ENCODE results near the gene ZBTB2.

ZBTB2 gene

DNA sequence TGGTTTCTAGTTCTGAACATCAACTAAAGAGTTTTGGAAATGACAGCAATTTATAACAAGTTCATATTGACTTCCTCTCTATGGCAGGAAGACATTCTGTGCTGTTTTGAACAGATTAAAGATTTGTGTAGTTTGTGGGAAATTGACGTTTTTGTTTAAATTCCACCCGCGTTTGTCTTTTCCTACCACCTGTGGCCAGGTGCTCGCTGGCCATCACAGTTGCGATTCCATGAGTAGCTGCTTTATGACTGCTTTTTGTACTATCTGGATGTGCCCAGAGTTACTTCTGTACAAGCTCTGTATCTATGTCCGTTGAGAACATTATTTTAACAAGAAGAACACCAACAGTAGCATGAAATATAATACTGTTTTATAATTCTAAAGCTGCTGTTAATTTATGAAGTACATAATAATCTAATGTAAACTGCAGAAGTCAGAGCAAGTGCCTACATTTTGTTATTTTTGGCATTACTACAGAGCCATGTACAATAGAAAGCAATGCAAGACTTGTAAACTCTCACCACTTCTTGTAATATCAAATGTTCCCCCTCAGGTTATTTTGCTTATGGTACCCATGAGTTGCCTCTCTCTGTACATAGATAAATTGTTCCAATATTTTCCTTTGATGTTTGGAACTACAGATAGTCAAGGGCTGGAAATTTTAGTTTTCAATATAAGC, 33.5 kb downstream of the ZBTB2 start (continued):
- no peak for TF ChIP-seq ZBTB7A (tag by site-specific recombination; IDR thresholded peaks at IDR 0.05; ENCODE audit: low read depth)
- no peak for TF ChIP-seq YY1 (tag by site-specific recombination; IDR thresholded peaks at IDR 0.05)
- no peak for TF ChIP-seq KLF16 (tag by site-specific recombination; IDR thresholded peaks at IDR 0.05)
- TF ChIP-seq SP2 (tag by site-specific recombination; IDR thresholded peaks at IDR 0.05): peak; percentile 17; the same call in 1 of the 2 replicates
- TF ChIP-seq MYNN (tag by site-specific recombination; IDR thresholded peaks at IDR 0.05; ENCODE audit: borderline replicate concordance): no peak
- TF ChIP-seq ZNF433 (tag by site-specific recombination; IDR thresholded peaks at IDR 0.05; ENCODE audit: low read depth): no peak
- TF ChIP-seq ZNF530 (tag by site-specific recombination; IDR thresholded peaks at IDR 0.05; ENCODE audit: low read depth): no peak
- no peak for TF ChIP-seq ZBTB48 (tag by site-specific recombination; IDR thresholded peaks at IDR 0.05)
- TF ChIP-seq, protein P1, sequence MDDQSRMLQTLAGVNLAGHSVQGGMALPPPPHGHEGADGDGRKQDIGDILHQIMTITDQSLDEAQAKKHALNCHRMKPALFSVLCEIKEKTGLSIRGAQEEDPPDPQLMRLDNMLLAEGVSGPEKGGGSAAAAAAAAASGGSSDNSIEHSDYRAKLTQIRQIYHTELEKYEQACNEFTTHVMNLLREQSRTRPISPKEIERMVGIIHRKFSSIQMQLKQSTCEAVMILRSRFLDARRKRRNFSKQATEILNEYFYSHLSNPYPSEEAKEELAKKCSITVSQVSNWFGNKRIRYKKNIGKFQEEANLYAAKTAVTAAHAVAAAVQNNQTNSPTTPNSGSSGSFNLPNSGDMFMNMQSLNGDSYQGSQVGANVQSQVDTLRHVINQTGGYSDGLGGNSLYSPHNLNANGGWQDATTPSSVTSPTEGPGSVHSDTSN (CRISPR knock-in tag; IDR thresholded peaks at IDR 0.05): no peak
- no peak for TF ChIP-seq ZNF37A (tag by site-specific recombination; IDR thresholded peaks at IDR 0.05)
- TF ChIP-seq ZNF830 (tag by site-specific recombination; IDR thresholded peaks at IDR 0.05; ENCODE audit: low read depth): no peak
- TF ChIP-seq ZNF157 (tag by site-specific recombination; IDR thresholded peaks at IDR 0.05): no peak
- TF ChIP-seq, protein P2, sequence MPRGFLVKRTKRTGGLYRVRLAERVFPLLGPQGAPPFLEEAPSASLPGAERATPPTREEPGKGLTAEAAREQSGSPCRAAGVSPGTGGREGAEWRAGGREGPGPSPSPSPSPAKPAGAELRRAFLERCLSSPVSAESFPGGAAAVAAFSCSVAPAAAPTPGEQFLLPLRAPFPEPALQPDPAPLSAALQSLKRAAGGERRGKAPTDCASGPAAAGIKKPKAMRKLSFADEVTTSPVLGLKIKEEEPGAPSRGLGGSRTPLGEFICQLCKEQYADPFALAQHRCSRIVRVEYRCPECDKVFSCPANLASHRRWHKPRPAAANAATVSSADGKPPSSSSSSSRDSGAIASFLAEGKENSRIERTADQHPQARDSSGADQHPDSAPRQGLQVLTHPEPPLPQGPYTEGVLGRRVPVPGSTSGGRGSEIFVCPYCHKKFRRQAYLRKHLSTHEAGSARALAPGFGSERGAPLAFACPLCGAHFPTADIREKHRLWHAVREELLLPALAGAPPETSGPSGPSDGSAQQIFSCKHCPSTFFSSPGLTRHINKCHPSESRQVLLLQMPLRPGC (tag by site-specific recombination; IDR thresholded peaks at IDR 0.05): peak; percentile 82
- TF ChIP-seq, protein P3, sequence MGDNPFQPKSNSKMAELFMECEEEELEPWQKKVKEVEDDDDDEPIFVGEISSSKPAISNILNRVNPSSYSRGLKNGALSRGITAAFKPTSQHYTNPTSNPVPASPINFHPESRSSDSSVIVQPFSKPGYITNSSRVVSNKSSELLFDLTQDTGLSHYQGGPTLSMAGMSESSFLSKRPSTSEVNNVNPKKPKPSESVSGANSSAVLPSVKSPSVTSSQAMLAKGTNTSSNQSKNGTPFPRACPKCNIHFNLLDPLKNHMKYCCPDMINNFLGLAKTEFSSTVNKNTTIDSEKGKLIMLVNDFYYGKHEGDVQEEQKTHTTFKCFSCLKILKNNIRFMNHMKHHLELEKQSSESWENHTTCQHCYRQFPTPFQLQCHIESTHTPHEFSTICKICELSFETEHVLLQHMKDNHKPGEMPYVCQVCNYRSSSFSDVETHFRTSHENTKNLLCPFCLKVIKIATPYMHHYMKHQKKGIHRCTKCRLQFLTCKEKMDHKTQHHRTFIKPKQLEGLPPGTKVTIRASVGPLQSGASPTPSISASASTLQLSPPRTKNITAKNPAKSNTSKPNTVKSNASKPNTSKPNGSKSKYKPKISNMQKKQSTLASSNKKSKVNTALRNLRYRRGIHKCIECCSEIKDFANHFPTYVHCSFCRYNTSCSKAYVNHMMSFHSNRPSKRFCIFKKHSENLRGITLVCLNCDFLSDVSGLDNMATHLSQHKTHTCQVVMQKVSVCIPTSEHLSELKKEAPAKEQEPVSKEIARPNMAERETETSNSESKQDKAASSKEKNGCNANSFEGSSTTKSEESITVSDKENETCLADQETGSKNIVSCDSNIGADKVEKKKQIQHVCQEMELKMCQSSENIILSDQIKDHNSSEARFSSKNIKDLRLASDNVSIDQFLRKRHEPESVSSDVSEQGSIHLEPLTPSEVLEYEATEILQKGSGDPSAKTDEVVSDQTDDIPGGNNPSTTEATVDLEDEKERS (tag by site-specific recombination; IDR thresholded peaks at IDR 0.05): no peak
- TF ChIP-seq ZNF416 (tag by site-specific recombination; IDR thresholded peaks at IDR 0.05): no peak
- TF ChIP-seq OVOL3 (tag by site-specific recombination; IDR thresholded peaks at IDR 0.05): peak; percentile 91
- TF ChIP-seq, protein P4, sequence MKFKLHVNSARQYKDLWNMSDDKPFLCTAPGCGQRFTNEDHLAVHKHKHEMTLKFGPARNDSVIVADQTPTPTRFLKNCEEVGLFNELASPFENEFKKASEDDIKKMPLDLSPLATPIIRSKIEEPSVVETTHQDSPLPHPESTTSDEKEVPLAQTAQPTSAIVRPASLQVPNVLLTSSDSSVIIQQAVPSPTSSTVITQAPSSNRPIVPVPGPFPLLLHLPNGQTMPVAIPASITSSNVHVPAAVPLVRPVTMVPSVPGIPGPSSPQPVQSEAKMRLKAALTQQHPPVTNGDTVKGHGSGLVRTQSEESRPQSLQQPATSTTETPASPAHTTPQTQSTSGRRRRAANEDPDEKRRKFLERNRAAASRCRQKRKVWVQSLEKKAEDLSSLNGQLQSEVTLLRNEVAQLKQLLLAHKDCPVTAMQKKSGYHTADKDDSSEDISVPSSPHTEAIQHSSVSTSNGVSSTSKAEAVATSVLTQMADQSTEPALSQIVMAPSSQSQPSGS (tag by site-specific recombination; IDR thresholded peaks at IDR 0.05; ENCODE audit: low read depth): no peak
- peak; percentile 77 for TF ChIP-seq BCL11B (tag by site-specific recombination; IDR thresholded peaks at IDR 0.05; ENCODE audit: low read depth)
- no peak for TF ChIP-seq ZNF239 (tag by site-specific recombination; IDR thresholded peaks at IDR 0.05)
- TF ChIP-seq ZNF837 (tag by site-specific recombination; IDR thresholded peaks at IDR 0.05): no peak
- TF ChIP-seq ZNF350 (tag by site-specific recombination; IDR thresholded peaks at IDR 0.05): no peak; the same call in 1 of the 2 replicates
- TF ChIP-seq PRDM1 (tag by site-specific recombination; IDR thresholded peaks at IDR 0.05): no peak
- TF ChIP-seq ZNF843 (tag by site-specific recombination; IDR thresholded peaks at IDR 0.05): peak; percentile 98
- TF ChIP-seq ZNF366 (tag by site-specific recombination; conservative IDR thresholded peaks at IDR 0.05): peak; percentile 82
- TF ChIP-seq KLF8 (tag by site-specific recombination; IDR thresholded peaks at IDR 0.05): peak; percentile 82
- peak; percentile 100 for TF ChIP-seq OSR2 (tag by site-specific recombination; IDR thresholded peaks at IDR 0.05)
- TF ChIP-seq ZNF140 (tag by site-specific recombination; IDR thresholded peaks at IDR 0.05): no peak
- TF ChIP-seq, protein P5, sequence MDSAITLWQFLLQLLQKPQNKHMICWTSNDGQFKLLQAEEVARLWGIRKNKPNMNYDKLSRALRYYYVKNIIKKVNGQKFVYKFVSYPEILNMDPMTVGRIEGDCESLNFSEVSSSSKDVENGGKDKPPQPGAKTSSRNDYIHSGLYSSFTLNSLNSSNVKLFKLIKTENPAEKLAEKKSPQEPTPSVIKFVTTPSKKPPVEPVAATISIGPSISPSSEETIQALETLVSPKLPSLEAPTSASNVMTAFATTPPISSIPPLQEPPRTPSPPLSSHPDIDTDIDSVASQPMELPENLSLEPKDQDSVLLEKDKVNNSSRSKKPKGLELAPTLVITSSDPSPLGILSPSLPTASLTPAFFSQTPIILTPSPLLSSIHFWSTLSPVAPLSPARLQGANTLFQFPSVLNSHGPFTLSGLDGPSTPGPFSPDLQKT (IDR thresholded peaks at IDR 0.05; ENCODE audit: borderline replicate concordance, low read depth, low read length): no peak
- TF ChIP-seq, protein P6, sequence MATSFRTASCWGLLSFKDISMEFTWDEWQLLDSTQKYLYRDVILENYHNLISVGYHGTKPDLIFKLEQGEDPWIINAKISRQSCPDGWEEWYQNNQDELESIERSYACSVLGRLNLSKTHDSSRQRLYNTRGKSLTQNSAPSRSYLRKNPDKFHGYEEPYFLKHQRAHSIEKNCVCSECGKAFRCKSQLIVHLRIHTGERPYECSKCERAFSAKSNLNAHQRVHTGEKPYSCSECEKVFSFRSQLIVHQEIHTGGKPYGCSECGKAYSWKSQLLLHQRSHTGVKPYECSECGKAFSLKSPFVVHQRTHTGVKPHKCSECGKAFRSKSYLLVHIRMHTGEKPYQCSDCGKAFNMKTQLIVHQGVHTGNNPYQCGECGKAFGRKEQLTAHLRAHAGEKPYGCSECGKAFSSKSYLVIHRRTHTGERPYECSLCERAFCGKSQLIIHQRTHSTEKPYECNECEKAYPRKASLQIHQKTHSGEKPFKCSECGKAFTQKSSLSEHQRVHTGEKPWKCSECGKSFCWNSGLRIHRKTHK (tag by site-specific recombination; IDR thresholded peaks at IDR 0.05): no peak

Measured in HEK293 (cell line).